HG03045 (cell line): ENCODE data around the gene EMC7.

ENCODE experiments used
- ATAC-seq: cut with Tn5 transposase; IDR thresholded peaks from one replicate; pipeline ENCODE4 v1.9.1; 2021; ENCODE audit warnings: mild to moderate bottlenecking, moderate library complexity; ENCODE audit not compliant: unreplicated experiment

The EMC7 gene

DNA sequence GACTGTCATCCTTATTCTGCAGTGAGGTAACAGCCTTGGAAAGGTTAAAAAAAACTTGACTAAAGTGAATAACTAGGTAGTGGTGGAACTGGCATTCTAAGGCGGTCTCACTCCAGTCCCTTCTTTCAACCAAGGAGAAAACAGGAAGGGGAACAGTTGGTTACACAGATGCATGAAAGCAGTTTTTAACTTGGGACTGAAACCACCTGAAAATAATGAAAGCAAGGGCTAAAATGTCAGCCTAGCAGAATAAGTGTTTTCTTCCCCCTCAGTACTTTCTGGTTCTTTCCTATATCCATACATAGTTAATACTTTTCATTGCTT is 61.9 kb downstream of the EMC7 start:
- no peak for ATAC-seq

DNA sequence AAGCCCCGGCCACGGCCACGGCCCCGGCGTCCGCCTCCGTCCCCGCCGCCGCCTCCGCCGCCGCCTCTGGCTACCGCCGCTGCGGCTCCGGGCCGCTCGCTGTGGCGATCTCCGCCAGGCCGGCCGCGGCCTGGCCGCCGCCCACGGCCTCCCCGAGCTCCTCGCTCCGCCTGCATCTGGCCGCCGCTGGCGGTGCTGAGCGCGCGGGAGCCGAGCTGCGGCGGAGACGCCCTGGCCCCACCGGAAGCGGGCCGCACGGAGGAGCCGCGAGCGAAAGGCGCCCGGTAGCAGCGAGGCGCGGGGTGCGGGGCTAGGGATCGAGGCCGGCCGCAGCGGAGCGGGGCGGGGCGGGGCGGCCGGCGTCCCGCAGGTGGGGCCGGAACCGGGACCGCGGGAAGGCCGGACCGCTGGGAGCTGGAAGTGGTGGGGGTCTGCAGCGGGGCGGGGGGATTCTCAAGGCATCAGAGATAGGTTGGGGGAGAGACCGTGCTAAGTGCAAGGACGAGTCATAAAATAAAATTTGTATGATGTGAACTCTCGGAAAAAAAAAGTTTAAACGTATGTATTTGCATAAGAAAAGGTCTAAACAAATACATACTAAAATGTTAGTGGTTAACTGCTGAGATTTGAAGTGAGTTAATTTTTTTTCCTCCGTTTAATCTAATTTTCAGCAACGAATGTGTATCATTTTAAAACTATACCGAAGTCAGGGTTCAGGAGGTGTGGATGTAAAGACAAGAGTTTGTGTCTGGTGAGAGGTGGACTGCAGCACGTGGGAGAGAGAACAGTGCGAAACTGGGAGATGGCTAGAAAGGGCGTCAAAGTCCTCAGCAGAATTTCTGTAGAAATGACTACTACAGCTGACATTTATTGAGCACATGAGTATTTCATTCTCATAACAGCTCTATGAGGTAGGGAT is 62.5 kb downstream of the EMC7 start, which contains the start of gene AVEN:
TSS of gene AVEN (minus strand) at position 334 of the 919 bp plus-strand sequence. CDS start at position 176, 158 bp downstream.
- peak; percentile 49 for ATAC-seq

DNA sequence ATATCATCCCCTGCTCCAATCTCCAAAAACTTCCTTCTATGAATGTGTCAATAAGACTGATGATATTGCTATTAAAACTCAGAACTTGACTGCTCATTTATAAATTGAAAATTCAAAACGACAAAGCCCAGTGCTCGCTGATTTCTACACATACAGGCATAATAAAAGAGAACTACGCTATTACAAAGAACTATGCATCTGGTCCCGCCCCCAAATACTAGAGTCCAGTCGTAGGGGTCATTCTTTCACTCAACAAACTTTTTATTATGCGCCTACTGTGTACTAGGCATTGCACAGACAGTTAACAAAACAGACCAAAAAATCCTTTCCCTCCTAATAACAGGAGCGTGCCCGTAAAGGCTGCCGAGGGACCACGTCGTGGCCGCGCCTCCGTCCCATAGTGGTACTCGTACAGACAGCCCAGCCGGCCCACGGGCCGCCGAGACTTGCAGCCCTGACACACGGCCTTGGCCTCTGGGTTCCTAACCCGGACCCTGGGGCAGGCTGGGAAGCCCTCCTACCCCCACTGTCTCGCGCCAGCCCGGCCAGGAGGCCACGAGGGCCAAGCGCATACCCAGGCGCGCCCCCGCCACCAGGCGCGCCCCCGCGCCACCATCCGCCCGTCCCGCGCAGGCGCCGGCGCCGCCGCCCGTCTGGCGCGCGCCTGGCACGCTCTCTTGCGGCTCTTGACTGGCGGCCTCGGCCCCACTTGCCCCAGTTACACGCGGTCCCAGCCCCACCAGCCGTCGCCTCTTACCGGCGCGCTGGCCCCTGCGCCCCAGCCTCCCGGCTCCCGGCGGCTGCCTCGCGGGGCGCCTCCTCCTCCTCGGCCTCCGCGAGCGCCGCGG is 63.4 kb downstream of the EMC7 start:
- peak; percentile 77 for ATAC-seq
